ENCODE measurements around the gene F13B. TPM values are rescaled to one million over a fixed set of nuclear protein-coding genes. Genes with fewer than 3 reads are reported as not detected.

The F13B gene
- total and polyA plus RNA-seq, 5 experiments from 2014 or later, result not detected

DNA sequence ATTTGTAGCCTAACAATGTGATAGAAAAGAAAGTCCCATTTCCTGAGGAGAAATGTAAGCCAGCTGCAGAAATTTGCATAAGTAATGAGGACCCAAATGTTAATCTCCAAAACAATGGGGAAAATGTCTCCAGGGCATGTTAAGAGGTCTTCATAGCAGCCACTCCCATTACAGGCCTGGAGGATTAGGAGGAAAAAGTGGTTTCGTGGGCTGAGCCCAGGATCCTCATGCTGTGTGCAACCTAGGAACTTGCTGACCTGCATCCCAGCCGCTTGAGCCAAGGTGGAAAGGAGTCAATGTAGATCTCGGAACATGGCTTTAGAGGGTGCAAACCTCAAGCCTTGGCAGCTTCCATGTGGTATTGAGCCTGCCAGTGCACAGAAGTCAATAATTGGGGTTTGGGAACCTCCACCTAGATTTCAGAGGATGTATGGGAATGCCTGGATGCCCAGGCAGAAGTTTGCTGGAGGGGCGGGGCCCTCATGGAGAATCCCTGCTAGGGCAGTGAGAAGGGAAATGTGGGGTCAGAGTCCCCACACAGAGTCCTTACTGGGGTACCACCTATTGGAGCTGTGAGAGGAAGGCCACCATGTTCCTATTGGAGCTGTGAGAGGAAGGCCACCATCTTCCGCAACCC is 14.2 kb upstream of the F13B start:
- H3K9me3 Mint-ChIP-seq, result peaks cover 0 to 26% (median 13%) of the 10 kb centered on the region in 9 donors
- no peak overlapping the region for H3K4me3 Mint-ChIP-seq
- DNase-seq (no peak), ATAC-seq (no peak)
- peaks cover 0 to 14% (median 9%) of the 10 kb centered on the region in 3 donors for H3K36me3 Mint-ChIP-seq
- H3K27me3 Mint-ChIP-seq, result peaks cover 0 to 12% (median 2%) of the 10 kb centered on the region in 5 donors
- no peaks in the 10 kb centered on the region for H3K4me1 Mint-ChIP-seq
- H3K27ac Mint-ChIP-seq, result no peak overlapping the region
- POLR2A ChIA-PET, result no interaction called here

DNA sequence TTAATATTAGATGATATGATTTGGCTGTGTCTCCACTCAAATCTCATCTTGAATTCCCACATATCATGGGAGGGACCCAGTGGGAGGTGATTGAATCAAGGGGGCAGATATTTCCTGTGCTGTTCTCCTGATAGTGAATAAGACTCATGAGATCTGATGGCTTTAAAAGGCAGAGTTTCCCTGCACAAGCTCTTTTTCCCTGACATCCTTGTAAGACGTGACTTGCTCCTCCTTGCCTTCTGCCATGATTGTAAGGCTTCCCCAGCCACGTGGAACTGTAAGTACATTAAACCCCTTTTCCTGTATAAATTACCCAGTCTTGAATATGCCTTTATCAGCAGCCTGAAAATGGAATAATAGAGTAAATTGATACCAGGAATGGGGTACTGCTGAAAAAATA is 13.3 kb upstream of the F13B start:
- H3K27me3 Mint-ChIP-seq, result peaks cover 0 to 12% (median 2%) of the 10 kb centered on the region in 5 donors
- no peak overlapping the region for H3K27ac Mint-ChIP-seq
- no peaks in the 10 kb centered on the region for H3K4me1 Mint-ChIP-seq
- ATAC-seq, result no peak
- peaks cover 0 to 14% (median 9%) of the 10 kb centered on the region in 3 donors for H3K36me3 Mint-ChIP-seq
- peaks cover 0 to 26% (median 13%) of the 10 kb centered on the region in 9 donors for H3K9me3 Mint-ChIP-seq
- H3K4me3 Mint-ChIP-seq, result no peak overlapping the region
- DNase-seq, result no peak
- POLR2A ChIA-PET, result no interaction called here

- no peak for DNase-seq
- Mint-ChIP-seq H3K4me3 (no peak overlapping the region), H3K9me3 (peaks cover 0 to 21% (median 12%) of the 10 kb centered on the region in 9 donors), H3K36me3 (peaks cover 0 to 14% (median 0%) of the 10 kb centered on the region in 3 donors), H3K27me3 (peaks cover 0 to 12% (median 2%) of the 10 kb centered on the region in 5 donors), H3K27ac (no peak overlapping the region), H3K4me1 (no peaks in the 10 kb centered on the region)
- no peak for ATAC-seq
- POLR2A ChIA-PET, result no interaction called here
Measured at GRCh38 chr1:197076585-197076984, 9.5 kb upstream of the F13B start.

DNA sequence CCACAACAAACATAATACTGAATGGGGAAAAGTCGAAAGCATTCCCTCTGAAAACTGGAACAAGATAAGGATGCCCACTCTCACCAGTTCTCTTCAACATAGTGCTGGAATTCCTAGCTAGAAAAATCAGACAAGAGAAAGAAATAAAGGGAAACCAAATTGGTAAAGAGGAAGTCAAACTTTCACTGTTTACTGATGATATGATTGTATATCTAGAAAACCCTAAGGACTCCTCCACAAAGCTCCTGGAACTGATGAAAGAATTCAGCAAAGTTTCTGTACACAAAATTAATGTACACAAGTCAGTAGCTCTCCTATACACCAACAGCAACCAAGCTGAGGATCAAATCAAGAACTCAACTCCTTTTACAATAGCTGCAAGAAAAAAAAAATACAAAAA is 6.9 kb upstream of the F13B start:
- Mint-ChIP-seq H3K9me3 (peaks cover 4 to 15% (median 9%) of the 10 kb centered on the region in 9 donors), H3K4me1 (no peaks in the 10 kb centered on the region), H3K36me3 (peaks cover 0 to 8% (median 0%) of the 10 kb centered on the region in 3 donors), H3K4me3 (no peak overlapping the region), H3K27ac (no peak overlapping the region), H3K27me3 (peaks cover 0 to 6% (median 4%) of the 10 kb centered on the region in 5 donors)
- ATAC-seq, result no peak
- POLR2A ChIA-PET, result no interaction called here
- no peak for DNase-seq

GRCh38 chr1:197067457-197067818 is 378 bp upstream of the F13B start:
- POLR2A ChIA-PET, result no interaction called here
- H3K27me3 Mint-ChIP-seq, result peaks cover 0 to 7% (median 2%) of the 10 kb centered on the region in 5 donors

GRCh38 chr1:197066277-197066676 is 783 bp downstream of the F13B start:
- Mint-ChIP-seq H3K4me1 (no peaks in the 10 kb centered on the region), H3K9me3 (peaks cover 4 to 17% (median 10%) of the 10 kb centered on the region in 9 donors), H3K27ac (no peak overlapping the region), H3K27me3 (peaks cover 0 to 7% (median 3%) of the 10 kb centered on the region in 5 donors), H3K36me3 (peaks cover 0 to 8% (median 0%) of the 10 kb centered on the region in 3 donors), H3K4me3 (no peak overlapping the region)
- DNase-seq (no peak), ATAC-seq (no peak)
- POLR2A ChIA-PET, result no interaction called here

More at GRCh38 chr1:197067457-197067818, 378 bp upstream of the F13B start:
- DNase-seq (no peak), ATAC-seq (no peak)
- Mint-ChIP-seq H3K4me1 (no peaks in the 10 kb centered on the region), H3K4me3 (no peak overlapping the region), H3K36me3 (peaks cover 0 to 8% (median 0%) of the 10 kb centered on the region in 3 donors), H3K9me3 (peaks cover 4 to 17% (median 10%) of the 10 kb centered on the region in 9 donors), H3K27ac (no peak overlapping the region)

DNA sequence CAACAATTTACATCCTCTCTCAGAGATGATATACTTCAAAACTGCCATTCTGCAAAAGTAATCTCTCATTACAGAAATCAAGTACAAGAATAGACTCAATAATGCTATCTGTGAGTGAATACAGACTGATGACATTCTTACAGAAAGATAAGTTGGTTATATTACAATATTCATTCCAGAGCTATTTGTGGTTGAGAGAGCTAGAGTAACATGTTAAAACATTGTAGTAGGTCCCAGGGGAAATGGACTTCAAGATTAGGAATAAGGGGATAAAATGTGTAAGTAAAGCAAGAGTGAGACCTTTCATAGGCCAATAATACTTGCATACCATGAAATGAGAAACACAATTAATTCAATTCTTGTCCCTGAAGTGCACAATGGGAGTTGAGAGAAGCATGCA is 1.5 kb downstream of the F13B start:
- Mint-ChIP-seq H3K27ac (no peak overlapping the region), H3K4me3 (no peak overlapping the region), H3K9me3 (peaks cover 4 to 17% (median 9%) of the 10 kb centered on the region in 9 donors), H3K36me3 (peaks cover 0 to 8% (median 0%) of the 10 kb centered on the region in 3 donors), H3K4me1 (no peaks in the 10 kb centered on the region), H3K27me3 (peaks cover 0 to 7% (median 3%) of the 10 kb centered on the region in 5 donors)
- POLR2A ChIA-PET, result no interaction called here
- ATAC-seq, result no peak
- DNase-seq, result no peak

DNA sequence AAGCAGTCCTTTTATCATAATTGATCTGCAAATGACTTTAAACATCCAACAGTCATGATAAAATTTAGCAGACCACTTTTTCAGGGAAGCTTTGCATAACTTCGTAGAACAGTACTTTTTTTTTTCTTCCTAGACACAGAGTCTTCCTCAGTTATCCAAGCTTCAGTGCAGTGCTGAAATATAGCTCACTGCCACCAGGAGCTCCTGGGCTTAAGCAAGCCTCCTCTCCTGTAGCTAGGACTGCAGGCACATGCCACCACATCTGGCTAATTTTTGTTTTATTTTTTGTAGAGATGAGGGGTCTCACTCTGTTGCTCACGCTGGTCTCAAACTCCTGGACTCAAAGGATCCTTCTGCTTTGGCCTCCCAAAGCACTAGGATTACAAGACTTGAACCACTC is 3.8 kb downstream of the F13B start:
- Mint-ChIP-seq H3K4me1 (no peaks in the 10 kb centered on the region), H3K4me3 (no peak overlapping the region), H3K27me3 (peaks cover 0 to 12% (median 6%) of the 10 kb centered on the region in 5 donors), H3K27ac (no peak overlapping the region), H3K9me3 (peaks cover 0 to 7% (median 0%) of the 10 kb centered on the region in 9 donors), H3K36me3 (no peaks in the 10 kb centered on the region)
- POLR2A ChIA-PET, result no interaction called here
- DNase-seq (no peak), ATAC-seq (no peak)

DNA sequence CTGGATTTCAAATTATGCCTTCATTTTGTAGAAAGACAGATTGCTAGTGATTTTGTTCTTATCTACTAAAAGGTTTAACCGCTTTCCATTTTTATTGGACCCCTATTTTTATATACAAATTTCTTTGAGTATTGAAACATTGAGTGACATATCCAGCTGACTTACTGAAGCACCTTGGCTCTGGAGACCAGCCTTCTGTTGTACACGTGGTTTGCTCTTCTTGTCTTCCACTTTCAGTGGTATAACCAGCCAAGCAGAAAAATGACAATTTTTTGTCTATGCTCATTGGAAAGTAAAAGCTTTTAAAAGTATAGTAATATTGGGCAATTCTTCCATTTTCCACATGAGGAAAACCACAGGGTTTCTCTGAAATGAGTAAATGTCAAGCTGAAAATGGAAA is 4.4 kb downstream of the F13B start:
- no peaks in the 10 kb centered on the region for H3K36me3 Mint-ChIP-seq
- POLR2A ChIA-PET, result no interaction called here
- peaks cover 0 to 5% (median 0%) of the 10 kb centered on the region in 9 donors for H3K9me3 Mint-ChIP-seq
- peaks cover 0 to 12% (median 6%) of the 10 kb centered on the region in 5 donors for H3K27me3 Mint-ChIP-seq
- DNase-seq (no peak), ATAC-seq (no peak)
- H3K27ac Mint-ChIP-seq, result no peak overlapping the region
- no peaks in the 10 kb centered on the region for H3K4me1 Mint-ChIP-seq
- H3K4me3 Mint-ChIP-seq, result no peak overlapping the region

DNA sequence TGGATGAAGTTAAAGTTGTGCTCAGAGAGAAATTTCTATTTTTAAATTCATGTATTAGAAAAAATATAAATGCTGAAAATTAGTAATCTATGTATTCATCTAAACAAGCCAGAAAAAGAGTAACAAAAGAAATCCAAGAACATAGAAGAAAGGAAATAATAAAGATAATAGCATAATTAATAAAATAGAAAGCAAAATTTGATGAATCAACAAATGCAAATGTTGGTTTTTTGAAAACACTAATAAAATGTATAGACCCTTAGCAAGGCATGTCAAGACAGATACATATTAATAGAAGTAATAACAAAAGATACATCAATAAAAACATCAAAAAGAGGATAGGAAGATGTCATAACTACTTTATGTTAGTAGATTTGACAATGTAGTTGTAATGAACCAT is 18.0 kb downstream of the F13B start:
- Mint-ChIP-seq H3K4me1 (no peaks in the 10 kb centered on the region), H3K36me3 (no peaks in the 10 kb centered on the region), H3K27ac (no peak overlapping the region), H3K4me3 (no peak overlapping the region), H3K27me3 (peaks cover 4 to 16% (median 9%) of the 10 kb centered on the region in 5 donors), H3K9me3 (peaks cover 0 to 9% (median 0%) of the 10 kb centered on the region in 9 donors)
- POLR2A ChIA-PET, result no interaction called here
- ATAC-seq (no peak), DNase-seq (no peak)

GRCh38 chr1:197042676-197043341 is 24.3 kb downstream of the F13B start:
- peaks cover 5 to 22% (median 13%) of the 10 kb centered on the region in 5 donors for H3K27me3 Mint-ChIP-seq
- DNase-seq (no peak), ATAC-seq (no peak)
- POLR2A ChIA-PET, result no interaction called here
- no peak overlapping the region for H3K4me3 Mint-ChIP-seq
- H3K4me1 Mint-ChIP-seq, result no peaks in the 10 kb centered on the region
- peaks cover 0 to 9% (median 0%) of the 10 kb centered on the region in 9 donors for H3K9me3 Mint-ChIP-seq
- H3K27ac Mint-ChIP-seq, result no peak overlapping the region
- no peaks in the 10 kb centered on the region for H3K36me3 Mint-ChIP-seq

- no peaks in the 10 kb centered on the region for H3K36me3 Mint-ChIP-seq
- no peaks in the 10 kb centered on the region for H3K4me1 Mint-ChIP-seq
- peaks cover 0 to 4% (median 0%) of the 10 kb centered on the region in 9 donors for H3K9me3 Mint-ChIP-seq
- POLR2A ChIA-PET, result no interaction called here
- peaks cover 5 to 29% (median 13%) of the 10 kb centered on the region in 5 donors for H3K27me3 Mint-ChIP-seq
- no peak overlapping the region for H3K4me3 Mint-ChIP-seq
- no peak overlapping the region for H3K27ac Mint-ChIP-seq
- DNase-seq, result no peak
- ATAC-seq, result no peak
Measured at GRCh38 chr1:197041486-197042353, 25.3 kb downstream of the F13B start.

GRCh38 chr1:197036861-197037260 is 30.2 kb downstream of the F13B start:
- Mint-ChIP-seq H3K36me3 (no peaks in the 10 kb centered on the region), H3K4me1 (no peaks in the 10 kb centered on the region), H3K9me3 (no peaks in the 10 kb centered on the region), H3K27ac (no peak overlapping the region), H3K4me3 (no peak overlapping the region), H3K27me3 (peaks cover 9 to 33% (median 12%) of the 10 kb centered on the region in 5 donors)
- ATAC-seq (no peak), DNase-seq (no peak)
- POLR2A ChIA-PET, result no interaction called here

All from naive thymus-derived CD8-positive, alpha-beta T cell (primary cell).